ENCODE results near the gene C2CD4C.

DNA sequence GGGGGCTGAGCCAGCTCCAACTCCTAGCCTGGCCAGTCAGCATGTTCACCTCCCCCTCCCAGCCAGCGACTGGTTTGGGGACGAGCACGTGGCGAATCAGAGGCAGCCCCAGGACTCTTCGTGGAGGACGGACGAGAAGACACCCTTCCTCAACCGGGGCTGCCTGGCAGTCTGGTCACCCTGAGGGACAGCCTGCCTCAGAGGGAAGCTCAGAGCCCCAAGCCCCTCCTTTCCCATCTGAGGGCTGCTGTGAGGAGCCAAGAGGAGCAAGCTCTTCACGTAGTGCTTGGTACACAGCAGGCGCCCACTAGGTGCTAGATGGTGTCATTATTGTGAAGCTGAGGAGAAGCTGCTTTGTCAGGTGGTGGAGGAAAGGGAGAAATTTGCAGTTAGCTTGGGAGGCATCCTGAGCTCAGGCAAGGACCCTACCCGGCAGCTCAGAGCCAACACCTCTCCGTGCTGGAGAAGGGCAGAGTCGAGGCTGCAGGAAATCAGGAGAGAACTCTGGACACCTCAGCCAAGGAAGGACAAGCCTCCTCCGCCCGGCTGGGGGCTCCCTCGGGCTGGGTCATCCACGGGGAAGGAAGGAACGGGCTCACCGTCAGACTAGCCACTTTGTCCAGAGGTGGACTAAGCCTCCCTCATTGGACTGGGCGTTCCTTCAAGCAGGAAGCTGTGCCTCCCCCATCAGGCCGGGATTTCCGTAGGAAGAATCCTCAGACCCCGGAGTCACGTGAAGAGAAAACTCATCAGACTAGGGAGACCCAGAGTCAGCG is 14.9 kb upstream of the C2CD4C start:
- TF ChIP-seq, protein P1, sequence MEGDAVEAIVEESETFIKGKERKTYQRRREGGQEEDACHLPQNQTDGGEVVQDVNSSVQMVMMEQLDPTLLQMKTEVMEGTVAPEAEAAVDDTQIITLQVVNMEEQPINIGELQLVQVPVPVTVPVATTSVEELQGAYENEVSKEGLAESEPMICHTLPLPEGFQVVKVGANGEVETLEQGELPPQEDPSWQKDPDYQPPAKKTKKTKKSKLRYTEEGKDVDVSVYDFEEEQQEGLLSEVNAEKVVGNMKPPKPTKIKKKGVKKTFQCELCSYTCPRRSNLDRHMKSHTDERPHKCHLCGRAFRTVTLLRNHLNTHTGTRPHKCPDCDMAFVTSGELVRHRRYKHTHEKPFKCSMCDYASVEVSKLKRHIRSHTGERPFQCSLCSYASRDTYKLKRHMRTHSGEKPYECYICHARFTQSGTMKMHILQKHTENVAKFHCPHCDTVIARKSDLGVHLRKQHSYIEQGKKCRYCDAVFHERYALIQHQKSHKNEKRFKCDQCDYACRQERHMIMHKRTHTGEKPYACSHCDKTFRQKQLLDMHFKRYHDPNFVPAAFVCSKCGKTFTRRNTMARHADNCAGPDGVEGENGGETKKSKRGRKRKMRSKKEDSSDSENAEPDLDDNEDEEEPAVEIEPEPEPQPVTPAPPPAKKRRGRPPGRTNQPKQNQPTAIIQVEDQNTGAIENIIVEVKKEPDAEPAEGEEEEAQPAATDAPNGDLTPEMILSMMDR (IDR thresholded peaks at IDR 0.05), result no peak
- TF ChIP-seq ZFX (IDR thresholded peaks at IDR 0.05; ENCODE audit: borderline replicate concordance), result no peak
